Measurements from ENCODE around the gene RNF115. TPM values are rescaled to one million over a fixed set of nuclear protein-coding genes. Genes with fewer than 3 reads are reported as not detected.

The RNF115 gene
- total and polyA plus RNA-seq, 4 donors = 3.2 to 10.0 (median 7.6) TPM

DNA sequence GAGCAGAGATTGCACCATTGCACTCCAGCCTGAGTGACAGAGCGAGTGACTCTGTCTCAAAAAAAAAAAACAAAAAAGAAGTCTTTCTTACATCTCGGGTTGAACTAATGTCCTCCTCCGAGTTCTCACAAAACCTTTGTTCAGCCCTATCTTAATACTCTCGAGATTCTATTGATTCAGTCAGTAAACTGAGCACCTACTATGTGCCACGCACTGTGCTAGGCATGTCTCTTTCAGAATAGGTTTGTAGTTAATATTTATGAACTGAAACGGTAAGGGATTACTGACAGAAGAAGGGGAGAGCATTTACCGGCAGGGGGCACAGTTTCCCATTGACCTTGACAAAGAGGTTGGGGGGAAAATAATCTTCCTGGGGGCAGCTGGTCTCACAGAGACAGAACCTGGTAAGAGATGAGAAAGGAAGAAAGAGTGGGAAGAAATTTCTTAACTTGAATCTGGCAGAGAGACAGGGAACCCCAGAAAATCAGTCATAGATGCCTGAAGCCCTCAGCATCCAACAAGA lies 31.6 kb upstream of the RNF115 start:
- no peaks in the 10 kb centered on the region for H3K9me3 ChIP-seq (ENCODE audit: control insufficient read depth in 4 of 4, low read length in 3 of 4)
- no peak overlapping the region for H3K27ac ChIP-seq (ENCODE audit: low read depth in 1 of 2, low read length in 2 of 2)
- H3K4me3 ChIP-seq (ENCODE audit: low read depth in 1 of 3, low read length in 3 of 3) = no peak overlapping the region
- TF ChIP-seq HNF4A (conservative IDR thresholded peaks at IDR 0.05) = no peak
- no peak for TF ChIP-seq RAD21 (IDR thresholded peaks at IDR 0.05)
- TF ChIP-seq HNF4G (IDR thresholded peaks at IDR 0.05) = no peak
- TF ChIP-seq YY1 (IDR thresholded peaks at IDR 0.05) = no peak
- TF ChIP-seq JUND (IDR thresholded peaks at IDR 0.05) = no peak
- TF ChIP-seq GABPA (IDR thresholded peaks at IDR 0.05 in 1 of 2, conservative IDR thresholded peaks at IDR 0.05 in 1 of 2) = no peak
- TF ChIP-seq NR2F2 (IDR thresholded peaks at IDR 0.05) = no peak
- TF ChIP-seq, protein P1, sequence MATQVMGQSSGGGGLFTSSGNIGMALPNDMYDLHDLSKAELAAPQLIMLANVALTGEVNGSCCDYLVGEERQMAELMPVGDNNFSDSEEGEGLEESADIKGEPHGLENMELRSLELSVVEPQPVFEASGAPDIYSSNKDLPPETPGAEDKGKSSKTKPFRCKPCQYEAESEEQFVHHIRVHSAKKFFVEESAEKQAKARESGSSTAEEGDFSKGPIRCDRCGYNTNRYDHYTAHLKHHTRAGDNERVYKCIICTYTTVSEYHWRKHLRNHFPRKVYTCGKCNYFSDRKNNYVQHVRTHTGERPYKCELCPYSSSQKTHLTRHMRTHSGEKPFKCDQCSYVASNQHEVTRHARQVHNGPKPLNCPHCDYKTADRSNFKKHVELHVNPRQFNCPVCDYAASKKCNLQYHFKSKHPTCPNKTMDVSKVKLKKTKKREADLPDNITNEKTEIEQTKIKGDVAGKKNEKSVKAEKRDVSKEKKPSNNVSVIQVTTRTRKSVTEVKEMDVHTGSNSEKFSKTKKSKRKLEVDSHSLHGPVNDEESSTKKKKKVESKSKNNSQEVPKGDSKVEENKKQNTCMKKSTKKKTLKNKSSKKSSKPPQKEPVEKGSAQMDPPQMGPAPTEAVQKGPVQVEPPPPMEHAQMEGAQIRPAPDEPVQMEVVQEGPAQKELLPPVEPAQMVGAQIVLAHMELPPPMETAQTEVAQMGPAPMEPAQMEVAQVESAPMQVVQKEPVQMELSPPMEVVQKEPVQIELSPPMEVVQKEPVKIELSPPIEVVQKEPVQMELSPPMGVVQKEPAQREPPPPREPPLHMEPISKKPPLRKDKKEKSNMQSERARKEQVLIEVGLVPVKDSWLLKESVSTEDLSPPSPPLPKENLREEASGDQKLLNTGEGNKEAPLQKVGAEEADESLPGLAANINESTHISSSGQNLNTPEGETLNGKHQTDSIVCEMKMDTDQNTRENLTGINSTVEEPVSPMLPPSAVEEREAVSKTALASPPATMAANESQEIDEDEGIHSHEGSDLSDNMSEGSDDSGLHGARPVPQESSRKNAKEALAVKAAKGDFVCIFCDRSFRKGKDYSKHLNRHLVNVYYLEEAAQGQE (IDR thresholded peaks at IDR 0.05) = no peak
- TF ChIP-seq, protein P2, sequence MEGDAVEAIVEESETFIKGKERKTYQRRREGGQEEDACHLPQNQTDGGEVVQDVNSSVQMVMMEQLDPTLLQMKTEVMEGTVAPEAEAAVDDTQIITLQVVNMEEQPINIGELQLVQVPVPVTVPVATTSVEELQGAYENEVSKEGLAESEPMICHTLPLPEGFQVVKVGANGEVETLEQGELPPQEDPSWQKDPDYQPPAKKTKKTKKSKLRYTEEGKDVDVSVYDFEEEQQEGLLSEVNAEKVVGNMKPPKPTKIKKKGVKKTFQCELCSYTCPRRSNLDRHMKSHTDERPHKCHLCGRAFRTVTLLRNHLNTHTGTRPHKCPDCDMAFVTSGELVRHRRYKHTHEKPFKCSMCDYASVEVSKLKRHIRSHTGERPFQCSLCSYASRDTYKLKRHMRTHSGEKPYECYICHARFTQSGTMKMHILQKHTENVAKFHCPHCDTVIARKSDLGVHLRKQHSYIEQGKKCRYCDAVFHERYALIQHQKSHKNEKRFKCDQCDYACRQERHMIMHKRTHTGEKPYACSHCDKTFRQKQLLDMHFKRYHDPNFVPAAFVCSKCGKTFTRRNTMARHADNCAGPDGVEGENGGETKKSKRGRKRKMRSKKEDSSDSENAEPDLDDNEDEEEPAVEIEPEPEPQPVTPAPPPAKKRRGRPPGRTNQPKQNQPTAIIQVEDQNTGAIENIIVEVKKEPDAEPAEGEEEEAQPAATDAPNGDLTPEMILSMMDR (IDR thresholded peaks at IDR 0.05; ENCODE audit: low read depth, low read length, missing input control) = no peak
- TF ChIP-seq FOXA1 (IDR thresholded peaks at IDR 0.05) = no peak
- TF ChIP-seq SP1 (IDR thresholded peaks at IDR 0.05) = no peak
- TF ChIP-seq EGR1 (IDR thresholded peaks at IDR 0.05; ENCODE audit: low read depth in 2 of 2) = no peak
- TF ChIP-seq, protein P3, sequence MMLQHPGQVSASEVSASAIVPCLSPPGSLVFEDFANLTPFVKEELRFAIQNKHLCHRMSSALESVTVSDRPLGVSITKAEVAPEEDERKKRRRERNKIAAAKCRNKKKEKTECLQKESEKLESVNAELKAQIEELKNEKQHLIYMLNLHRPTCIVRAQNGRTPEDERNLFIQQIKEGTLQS (IDR thresholded peaks at IDR 0.05) = no peak
- TF ChIP-seq, protein P4, sequence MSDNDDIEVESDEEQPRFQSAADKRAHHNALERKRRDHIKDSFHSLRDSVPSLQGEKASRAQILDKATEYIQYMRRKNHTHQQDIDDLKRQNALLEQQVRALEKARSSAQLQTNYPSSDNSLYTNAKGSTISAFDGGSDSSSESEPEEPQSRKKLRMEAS (IDR thresholded peaks at IDR 0.05) = no peak
- peaks cover 5 to 14% (median 11%) of the 10 kb centered on the region in 4 donors for H3K4me1 ChIP-seq (ENCODE audit: control insufficient read depth in 4 of 4, insufficient read depth in 4 of 4, low read length in 3 of 4)
- no peak overlapping the region for H3K9ac ChIP-seq (ENCODE audit: low read depth in 1 of 2, low read length in 2 of 2)
- DNase-seq (ENCODE audit: low spot score) = no peak
- H3K27me3 ChIP-seq (ENCODE audit: control insufficient read depth in 4 of 4, insufficient read depth in 4 of 4, low read length in 3 of 4) = no peaks in the 10 kb centered on the region
- WGBS = 87% methylated on average over 7 of the region's 7 CpGs
- peaks cover 2 to 38% (median 23%) of the 10 kb centered on the region in 4 donors for H3K36me3 ChIP-seq (ENCODE audit: control insufficient read depth in 4 of 4, insufficient read depth in 3 of 4, low read depth in 1 of 4, low read length in 3 of 4)

DNA sequence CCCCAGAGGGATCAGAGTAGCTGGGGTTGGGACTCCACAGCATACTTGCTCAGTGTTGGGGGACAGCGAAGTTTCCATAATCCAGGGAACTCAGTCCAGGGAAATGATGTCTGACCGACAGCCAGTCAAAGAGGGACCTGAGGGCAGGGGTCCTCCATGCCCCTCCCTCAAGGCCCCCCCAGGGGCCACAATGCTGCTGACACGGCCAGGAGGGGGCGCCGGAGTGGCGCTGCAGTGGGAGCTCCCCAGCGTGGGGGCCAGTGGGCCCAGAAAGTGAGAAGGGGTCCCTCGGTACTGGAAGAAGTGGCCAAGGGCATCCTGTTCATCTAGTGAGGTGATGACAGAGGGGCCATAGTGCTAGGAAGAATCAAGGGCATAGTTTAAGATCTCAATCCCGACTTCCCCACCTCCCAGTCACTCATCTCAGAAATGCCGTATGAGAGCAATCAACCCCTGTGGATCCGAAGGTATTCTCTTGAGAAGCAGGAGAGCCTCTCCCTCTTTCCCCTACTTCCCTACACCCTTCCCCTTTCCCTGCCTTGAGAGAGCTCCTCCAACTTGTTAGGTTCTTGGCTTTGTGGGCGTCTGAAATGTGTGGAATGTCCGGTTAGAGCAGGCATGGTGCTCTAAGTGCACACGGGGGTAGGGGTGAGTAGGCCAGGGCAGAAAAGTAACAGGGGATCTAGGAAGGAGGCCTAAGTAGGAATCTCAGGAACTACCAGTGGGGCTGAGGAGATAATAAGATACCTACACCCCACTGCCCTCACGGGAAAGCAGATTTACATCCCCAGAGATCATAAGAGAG lies 25.7 kb upstream of the RNF115 start:
- DNase-seq (ENCODE audit: low spot score) = no peak
- Histone ChIP-seq H3K9ac (ENCODE audit: low read depth in 1 of 2, low read length in 2 of 2) (no peak overlapping the region), H3K36me3 (ENCODE audit: control insufficient read depth in 4 of 4, insufficient read depth in 3 of 4, low read depth in 1 of 4, low read length in 3 of 4) (peaks cover 9 to 36% (median 23%) of the 10 kb centered on the region in 4 donors), H3K4me1 (ENCODE audit: control insufficient read depth in 4 of 4, insufficient read depth in 4 of 4, low read length in 3 of 4) (peaks cover 5 to 13% (median 11%) of the 10 kb centered on the region in 4 donors), H3K4me3 (ENCODE audit: low read depth in 1 of 3, low read length in 3 of 3) (no peak overlapping the region), H3K27ac (ENCODE audit: low read depth in 1 of 2, low read length in 2 of 2) (no peak overlapping the region), H3K27me3 (ENCODE audit: control insufficient read depth in 4 of 4, insufficient read depth in 4 of 4, low read length in 3 of 4) (no peaks in the 10 kb centered on the region), H3K9me3 (ENCODE audit: control insufficient read depth in 4 of 4, low read length in 3 of 4) (no peaks in the 10 kb centered on the region)
- WGBS = 88% methylated on average over 15 of the region's 15 CpGs
- TF ChIP-seq, protein P1 (IDR thresholded peaks at IDR 0.05) = no peak
- TF ChIP-seq, protein P5, sequence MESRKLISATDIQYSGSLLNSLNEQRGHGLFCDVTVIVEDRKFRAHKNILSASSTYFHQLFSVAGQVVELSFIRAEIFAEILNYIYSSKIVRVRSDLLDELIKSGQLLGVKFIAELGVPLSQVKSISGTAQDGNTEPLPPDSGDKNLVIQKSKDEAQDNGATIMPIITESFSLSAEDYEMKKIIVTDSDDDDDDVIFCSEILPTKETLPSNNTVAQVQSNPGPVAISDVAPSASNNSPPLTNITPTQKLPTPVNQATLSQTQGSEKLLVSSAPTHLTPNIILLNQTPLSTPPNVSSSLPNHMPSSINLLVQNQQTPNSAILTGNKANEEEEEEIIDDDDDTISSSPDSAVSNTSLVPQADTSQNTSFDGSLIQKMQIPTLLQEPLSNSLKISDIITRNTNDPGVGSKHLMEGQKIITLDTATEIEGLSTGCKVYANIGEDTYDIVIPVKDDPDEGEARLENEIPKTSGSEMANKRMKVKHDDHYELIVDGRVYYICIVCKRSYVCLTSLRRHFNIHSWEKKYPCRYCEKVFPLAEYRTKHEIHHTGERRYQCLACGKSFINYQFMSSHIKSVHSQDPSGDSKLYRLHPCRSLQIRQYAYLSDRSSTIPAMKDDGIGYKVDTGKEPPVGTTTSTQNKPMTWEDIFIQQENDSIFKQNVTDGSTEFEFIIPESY (IDR thresholded peaks at IDR 0.05) = no peak
- no peak for TF ChIP-seq HNF4G (IDR thresholded peaks at IDR 0.05)
- no peak for TF ChIP-seq RAD21 (IDR thresholded peaks at IDR 0.05)
- TF ChIP-seq, protein P4 (IDR thresholded peaks at IDR 0.05) = no peak
- no peak for TF ChIP-seq FOXA1 (IDR thresholded peaks at IDR 0.05)
- TF ChIP-seq GABPA (IDR thresholded peaks at IDR 0.05 in 1 of 2, conservative IDR thresholded peaks at IDR 0.05 in 1 of 2) = no peak
- TF ChIP-seq TAF1 (conservative IDR thresholded peaks at IDR 0.05) = no peak
- no peak for TF ChIP-seq NR2F2 (IDR thresholded peaks at IDR 0.05)
- TF ChIP-seq HNF4A (conservative IDR thresholded peaks at IDR 0.05) = no peak
- no peak for TF ChIP-seq RXRA (IDR thresholded peaks at IDR 0.05)
- no peak for TF ChIP-seq FOXA2 (IDR thresholded peaks at IDR 0.05)
- TF ChIP-seq, protein P3 (IDR thresholded peaks at IDR 0.05) = no peak
